ENCODE measurements around the gene ATF2. TPM values are rescaled to one million over a fixed set of nuclear protein-coding genes. Genes with fewer than 3 reads are reported as not detected.

ATF2 gene
- total and polyA plus RNA-seq, 7 donors, result 13.2 to 59.6 (median 46.0) TPM

DNA sequence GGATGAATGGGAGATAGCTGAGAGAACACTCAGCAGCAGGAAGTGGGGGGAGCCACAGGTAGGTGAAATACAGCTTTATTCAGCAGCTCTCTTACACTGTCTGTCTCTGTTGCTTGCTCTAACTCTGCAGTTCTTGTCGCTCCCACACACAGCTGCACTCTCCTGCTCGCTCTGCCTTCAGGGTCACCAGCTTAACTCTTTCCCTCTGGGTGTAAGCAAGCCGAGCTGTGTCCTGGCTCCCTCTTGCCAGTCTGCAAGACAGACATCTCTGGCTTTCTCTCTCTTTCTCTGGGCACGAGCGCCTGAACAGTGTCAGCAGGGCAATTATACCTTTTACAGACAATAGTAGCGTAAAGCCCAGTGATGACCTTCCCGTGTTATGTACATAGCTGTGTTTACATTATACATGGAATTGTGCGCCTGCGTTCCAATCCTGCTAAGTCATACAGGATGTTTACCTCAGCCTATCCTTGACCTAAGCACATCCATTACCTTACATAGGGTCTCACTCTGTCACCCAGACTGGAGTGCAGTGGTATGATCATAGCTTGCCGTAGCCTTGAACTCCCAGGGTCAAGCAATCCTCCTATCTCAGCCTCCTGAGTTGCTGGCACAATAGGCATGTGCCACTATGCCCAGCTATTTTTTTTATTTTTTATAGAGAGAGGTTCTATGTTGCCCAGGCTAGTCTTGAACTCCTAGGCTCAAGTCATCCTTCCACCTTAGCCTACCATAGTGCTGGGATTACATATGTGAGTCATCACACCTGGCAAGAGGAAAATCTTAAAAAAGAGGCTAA, 105.0 kb downstream of the ATF2 start:
- Histone ChIP-seq H3K4me3 (no peak overlapping the region), H3K9me3 (no peaks in the 10 kb centered on the region), H3K4me1 (no peaks in the 10 kb centered on the region), H3K27me3 (no peaks in the 10 kb centered on the region), H3K27ac (no peak overlapping the region), H3K36me3 (peaks cover 0 to 9% (median 2%) of the 10 kb centered on the region in 4 donors)
- TF ChIP-seq EP300 (IDR thresholded peaks at IDR 0.05) (no peak), POLR2AphosphoS5 (IDR thresholded peaks at IDR 0.05) (no peak), POLR2A (IDR thresholded peaks at IDR 0.05) (no peak)
- TF ChIP-seq, protein P1, sequence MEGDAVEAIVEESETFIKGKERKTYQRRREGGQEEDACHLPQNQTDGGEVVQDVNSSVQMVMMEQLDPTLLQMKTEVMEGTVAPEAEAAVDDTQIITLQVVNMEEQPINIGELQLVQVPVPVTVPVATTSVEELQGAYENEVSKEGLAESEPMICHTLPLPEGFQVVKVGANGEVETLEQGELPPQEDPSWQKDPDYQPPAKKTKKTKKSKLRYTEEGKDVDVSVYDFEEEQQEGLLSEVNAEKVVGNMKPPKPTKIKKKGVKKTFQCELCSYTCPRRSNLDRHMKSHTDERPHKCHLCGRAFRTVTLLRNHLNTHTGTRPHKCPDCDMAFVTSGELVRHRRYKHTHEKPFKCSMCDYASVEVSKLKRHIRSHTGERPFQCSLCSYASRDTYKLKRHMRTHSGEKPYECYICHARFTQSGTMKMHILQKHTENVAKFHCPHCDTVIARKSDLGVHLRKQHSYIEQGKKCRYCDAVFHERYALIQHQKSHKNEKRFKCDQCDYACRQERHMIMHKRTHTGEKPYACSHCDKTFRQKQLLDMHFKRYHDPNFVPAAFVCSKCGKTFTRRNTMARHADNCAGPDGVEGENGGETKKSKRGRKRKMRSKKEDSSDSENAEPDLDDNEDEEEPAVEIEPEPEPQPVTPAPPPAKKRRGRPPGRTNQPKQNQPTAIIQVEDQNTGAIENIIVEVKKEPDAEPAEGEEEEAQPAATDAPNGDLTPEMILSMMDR (IDR thresholded peaks at IDR 0.05), result no peak
- 93% methylated on average over 10 of the region's 10 CpGs for WGBS, 2 donors
- intact Hi-C loops (cut with DNase I), result no loop called here
- DNase-seq, result no peak

DNA sequence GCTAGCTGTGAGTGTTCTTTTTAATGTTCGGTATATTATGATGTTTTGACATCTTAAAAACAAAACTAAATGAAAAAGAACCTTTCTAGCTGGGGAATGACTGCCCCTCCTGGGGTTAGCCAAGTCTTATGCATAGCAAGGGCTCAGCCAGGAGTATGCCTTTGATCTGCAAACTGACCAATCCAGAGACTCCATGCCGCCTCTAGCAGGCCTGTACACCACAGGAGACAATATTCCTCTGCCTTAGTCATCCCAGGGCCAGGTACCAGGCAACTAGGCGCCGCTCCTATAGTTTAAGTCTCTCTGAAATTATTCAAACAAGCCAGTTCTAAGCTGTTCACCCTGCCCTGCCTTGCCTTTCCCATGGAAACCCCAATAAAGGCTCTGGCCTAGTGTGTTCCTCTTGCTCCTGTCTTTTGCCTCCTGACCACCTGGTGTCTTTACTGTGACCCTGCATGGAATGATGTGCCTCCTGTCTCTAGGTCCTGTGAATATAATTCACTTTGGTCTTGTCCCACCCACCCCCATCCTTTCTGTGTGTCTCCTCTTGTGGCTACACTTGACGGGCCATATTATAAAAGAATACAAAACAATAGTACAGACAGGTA, 110.8 kb downstream of the ATF2 start:
- Histone ChIP-seq H3K27me3 (no peaks in the 10 kb centered on the region), H3K9me3 (no peaks in the 10 kb centered on the region), H3K4me3 (no peak overlapping the region), H3K27ac (no peak overlapping the region), H3K4me1 (no peaks in the 10 kb centered on the region), H3K36me3 (no peaks in the 10 kb centered on the region)
- TF ChIP-seq POLR2A (IDR thresholded peaks at IDR 0.05), result no peak
- TF ChIP-seq, protein P1 (IDR thresholded peaks at IDR 0.05), result no peak
- TF ChIP-seq POLR2AphosphoS5 (IDR thresholded peaks at IDR 0.05), result no peak
- no peak for TF ChIP-seq EP300 (IDR thresholded peaks at IDR 0.05)
- 96 to 97% methylated on average over 5 of the region's 5 CpGs for WGBS, 2 donors
- intact Hi-C loops (cut with DNase I), result no loop called here
- no peak for DNase-seq

DNA sequence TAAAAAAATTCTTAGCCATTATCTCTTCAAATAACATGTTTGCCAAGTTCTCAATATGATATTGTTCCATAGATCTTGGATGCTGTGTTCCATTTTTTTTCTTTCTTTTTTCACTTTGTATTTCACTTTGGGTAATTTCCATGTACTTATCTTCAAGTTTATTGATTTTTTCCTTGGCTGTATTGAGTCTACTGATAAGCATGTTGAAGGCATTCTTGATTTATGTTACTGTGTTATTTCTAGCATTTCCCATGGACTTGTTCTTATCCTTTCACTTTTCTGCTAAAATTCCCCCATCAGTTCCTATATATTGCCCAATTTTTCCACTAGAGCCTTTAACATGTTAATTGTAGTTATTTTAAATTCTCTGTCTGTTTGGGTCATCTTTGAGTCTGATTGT, 112.0 kb downstream of the ATF2 start:
- intact Hi-C loops (cut with DNase I), result no loop called here
- TF ChIP-seq, protein P1 (IDR thresholded peaks at IDR 0.05), result no peak
- TF ChIP-seq EP300 (IDR thresholded peaks at IDR 0.05) (no peak), POLR2A (IDR thresholded peaks at IDR 0.05) (no peak), POLR2AphosphoS5 (IDR thresholded peaks at IDR 0.05) (no peak)
- Histone ChIP-seq H3K27me3 (no peaks in the 10 kb centered on the region), H3K27ac (no peak overlapping the region), H3K36me3 (no peaks in the 10 kb centered on the region), H3K9me3 (no peaks in the 10 kb centered on the region), H3K4me1 (no peaks in the 10 kb centered on the region), H3K4me3 (no peak overlapping the region)
- no peak for DNase-seq

DNA sequence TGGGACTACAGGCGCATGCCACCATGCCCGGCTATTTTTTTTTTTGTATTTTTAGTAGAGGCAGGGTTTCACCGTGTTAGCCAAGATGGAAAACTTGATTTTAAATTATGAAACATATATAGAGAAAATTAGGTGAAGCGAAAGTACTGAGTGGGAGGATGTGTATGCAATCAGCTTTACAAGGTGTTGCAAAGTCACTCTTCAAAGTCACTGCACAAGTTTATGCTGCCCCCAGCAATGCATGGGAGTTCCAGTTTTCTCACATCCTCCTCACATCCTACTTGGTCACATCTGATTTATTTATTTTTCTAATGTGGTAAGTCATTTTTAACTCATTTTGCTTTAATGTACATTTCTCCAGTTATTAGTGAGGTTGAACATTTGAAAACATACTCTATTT, 113.7 kb downstream of the ATF2 start:
- Histone ChIP-seq H3K27me3 (no peaks in the 10 kb centered on the region), H3K4me1 (no peaks in the 10 kb centered on the region), H3K36me3 (no peaks in the 10 kb centered on the region), H3K9me3 (no peaks in the 10 kb centered on the region), H3K4me3 (no peak overlapping the region), H3K27ac (no peak overlapping the region)
- no peak for TF ChIP-seq EP300 (IDR thresholded peaks at IDR 0.05)
- no peak for TF ChIP-seq POLR2AphosphoS5 (IDR thresholded peaks at IDR 0.05)
- TF ChIP-seq, protein P1 (IDR thresholded peaks at IDR 0.05), result no peak
- TF ChIP-seq POLR2A (IDR thresholded peaks at IDR 0.05), result no peak
- 80 to 89% methylated on average over 4 of the region's 4 CpGs for WGBS, 2 donors
- DNase-seq, result no peak
- intact Hi-C loops (cut with DNase I), result no loop called here

All from sigmoid colon (tissue), 7 donors.